ENCODE measurements around the gene CCDC85B.

- TF ChIP-seq MAX (IDR thresholded peaks at IDR 0.05) (no peak), SP1 (IDR thresholded peaks at IDR 0.05) (no peak), GABPA (IDR thresholded peaks at IDR 0.05 in 1 of 2, conservative IDR thresholded peaks at IDR 0.05 in 1 of 2) (no peak), RAD21 (IDR thresholded peaks at IDR 0.05) (no peak)
- TF ChIP-seq, protein P1, sequence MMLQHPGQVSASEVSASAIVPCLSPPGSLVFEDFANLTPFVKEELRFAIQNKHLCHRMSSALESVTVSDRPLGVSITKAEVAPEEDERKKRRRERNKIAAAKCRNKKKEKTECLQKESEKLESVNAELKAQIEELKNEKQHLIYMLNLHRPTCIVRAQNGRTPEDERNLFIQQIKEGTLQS (IDR thresholded peaks at IDR 0.05) = no peak
- TF ChIP-seq, protein P2, sequence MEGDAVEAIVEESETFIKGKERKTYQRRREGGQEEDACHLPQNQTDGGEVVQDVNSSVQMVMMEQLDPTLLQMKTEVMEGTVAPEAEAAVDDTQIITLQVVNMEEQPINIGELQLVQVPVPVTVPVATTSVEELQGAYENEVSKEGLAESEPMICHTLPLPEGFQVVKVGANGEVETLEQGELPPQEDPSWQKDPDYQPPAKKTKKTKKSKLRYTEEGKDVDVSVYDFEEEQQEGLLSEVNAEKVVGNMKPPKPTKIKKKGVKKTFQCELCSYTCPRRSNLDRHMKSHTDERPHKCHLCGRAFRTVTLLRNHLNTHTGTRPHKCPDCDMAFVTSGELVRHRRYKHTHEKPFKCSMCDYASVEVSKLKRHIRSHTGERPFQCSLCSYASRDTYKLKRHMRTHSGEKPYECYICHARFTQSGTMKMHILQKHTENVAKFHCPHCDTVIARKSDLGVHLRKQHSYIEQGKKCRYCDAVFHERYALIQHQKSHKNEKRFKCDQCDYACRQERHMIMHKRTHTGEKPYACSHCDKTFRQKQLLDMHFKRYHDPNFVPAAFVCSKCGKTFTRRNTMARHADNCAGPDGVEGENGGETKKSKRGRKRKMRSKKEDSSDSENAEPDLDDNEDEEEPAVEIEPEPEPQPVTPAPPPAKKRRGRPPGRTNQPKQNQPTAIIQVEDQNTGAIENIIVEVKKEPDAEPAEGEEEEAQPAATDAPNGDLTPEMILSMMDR (IDR thresholded peaks at IDR 0.05; ENCODE audit: low read depth, low read length, missing input control) = no peak
- TF ChIP-seq, protein P3, sequence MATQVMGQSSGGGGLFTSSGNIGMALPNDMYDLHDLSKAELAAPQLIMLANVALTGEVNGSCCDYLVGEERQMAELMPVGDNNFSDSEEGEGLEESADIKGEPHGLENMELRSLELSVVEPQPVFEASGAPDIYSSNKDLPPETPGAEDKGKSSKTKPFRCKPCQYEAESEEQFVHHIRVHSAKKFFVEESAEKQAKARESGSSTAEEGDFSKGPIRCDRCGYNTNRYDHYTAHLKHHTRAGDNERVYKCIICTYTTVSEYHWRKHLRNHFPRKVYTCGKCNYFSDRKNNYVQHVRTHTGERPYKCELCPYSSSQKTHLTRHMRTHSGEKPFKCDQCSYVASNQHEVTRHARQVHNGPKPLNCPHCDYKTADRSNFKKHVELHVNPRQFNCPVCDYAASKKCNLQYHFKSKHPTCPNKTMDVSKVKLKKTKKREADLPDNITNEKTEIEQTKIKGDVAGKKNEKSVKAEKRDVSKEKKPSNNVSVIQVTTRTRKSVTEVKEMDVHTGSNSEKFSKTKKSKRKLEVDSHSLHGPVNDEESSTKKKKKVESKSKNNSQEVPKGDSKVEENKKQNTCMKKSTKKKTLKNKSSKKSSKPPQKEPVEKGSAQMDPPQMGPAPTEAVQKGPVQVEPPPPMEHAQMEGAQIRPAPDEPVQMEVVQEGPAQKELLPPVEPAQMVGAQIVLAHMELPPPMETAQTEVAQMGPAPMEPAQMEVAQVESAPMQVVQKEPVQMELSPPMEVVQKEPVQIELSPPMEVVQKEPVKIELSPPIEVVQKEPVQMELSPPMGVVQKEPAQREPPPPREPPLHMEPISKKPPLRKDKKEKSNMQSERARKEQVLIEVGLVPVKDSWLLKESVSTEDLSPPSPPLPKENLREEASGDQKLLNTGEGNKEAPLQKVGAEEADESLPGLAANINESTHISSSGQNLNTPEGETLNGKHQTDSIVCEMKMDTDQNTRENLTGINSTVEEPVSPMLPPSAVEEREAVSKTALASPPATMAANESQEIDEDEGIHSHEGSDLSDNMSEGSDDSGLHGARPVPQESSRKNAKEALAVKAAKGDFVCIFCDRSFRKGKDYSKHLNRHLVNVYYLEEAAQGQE (IDR thresholded peaks at IDR 0.05) = no peak
These were observed 26.6 kb downstream of the CCDC85B start for GRCh38 chr11:65917077-65917433.
